Epithelial cell of proximal tubule (primary cell): ENCODE data around the gene PIAS2. TPM values are rescaled to one million over a fixed set of nuclear protein-coding genes. Genes with fewer than 3 reads are reported as not detected.

ENCODE experiments used
- DNase-seq: peaks from one replicate; pipeline ENCODE4 v3.0.0-alpha.2; 2011; ENCODE audit warnings: low read depth
- H3K4me3 ChIP-seq: 2 replicates; pipeline ENCODE4 v1.5.1; 2011; ENCODE audit warnings: low read depth, mild to moderate bottlenecking, low read length
- CTCF ChIP-seq: conservative IDR thresholded peaks from 2 replicates; pipeline ENCODE4 v1.5.1; 2012; ENCODE audit warnings: low read depth, mild to moderate bottlenecking, low read length
- total RNA-seq: library from RNA; depleted of rRNA; stranded (reverse); fragments of >200 nt; gene quantifications from 2 replicates; pipeline ENCODE4 v1.2.3, GENCODE V29; 2015

The PIAS2 gene
- total RNA-seq, 1 donor from 2014 or later = 16.8 TPM

- peak; percentile 40 for DNase-seq
- H3K4me3 ChIP-seq = peak overlapping the region; percentile 65
- no peak for TF ChIP-seq CTCF
Measured at GRCh38 chr18:46946656-46947282, 29.5 kb upstream of the PIAS2 start.

GRCh38 chr18:46942646-46943045 is 25.3 kb upstream of the PIAS2 start:
- no peak for TF ChIP-seq CTCF
- no peak for DNase-seq
- no peak overlapping the region for H3K4me3 ChIP-seq

GRCh38 chr18:46939998-46940571 is 22.8 kb upstream of the PIAS2 start:
- DNase-seq = no peak
- H3K4me3 ChIP-seq = no peak overlapping the region
- no peak for TF ChIP-seq CTCF

GRCh38 chr18:46939337-46939963 is 22.1 kb upstream of the PIAS2 start:
- TF ChIP-seq CTCF = no peak
- peak; percentile 41 for DNase-seq
- no peak overlapping the region for H3K4me3 ChIP-seq

- no peak for TF ChIP-seq CTCF
Measured at GRCh38 chr18:46920653-46921052, 3.3 kb upstream of the PIAS2 start.

GRCh38 chr18:46920067-46920466 is 2.8 kb upstream of the PIAS2 start:
- DNase-seq = no peak
- TF ChIP-seq CTCF = no peak
- H3K4me3 ChIP-seq = no peak overlapping the region

More at GRCh38 chr18:46920653-46921052, 3.3 kb upstream of the PIAS2 start:
- no peak overlapping the region for H3K4me3 ChIP-seq
- DNase-seq = no peak
